ENCODE data around the gene SYNGR3. TPM values are rescaled to one million over a fixed set of nuclear protein-coding genes. Genes with fewer than 3 reads are reported as not detected.

SYNGR3 gene
- total and polyA plus RNA-seq, 2 of the 13 experiments (the other 11 are each of a cell fraction or from before 2014, with no cell fraction given): 0.97 to 5.7 TPM

DNA sequence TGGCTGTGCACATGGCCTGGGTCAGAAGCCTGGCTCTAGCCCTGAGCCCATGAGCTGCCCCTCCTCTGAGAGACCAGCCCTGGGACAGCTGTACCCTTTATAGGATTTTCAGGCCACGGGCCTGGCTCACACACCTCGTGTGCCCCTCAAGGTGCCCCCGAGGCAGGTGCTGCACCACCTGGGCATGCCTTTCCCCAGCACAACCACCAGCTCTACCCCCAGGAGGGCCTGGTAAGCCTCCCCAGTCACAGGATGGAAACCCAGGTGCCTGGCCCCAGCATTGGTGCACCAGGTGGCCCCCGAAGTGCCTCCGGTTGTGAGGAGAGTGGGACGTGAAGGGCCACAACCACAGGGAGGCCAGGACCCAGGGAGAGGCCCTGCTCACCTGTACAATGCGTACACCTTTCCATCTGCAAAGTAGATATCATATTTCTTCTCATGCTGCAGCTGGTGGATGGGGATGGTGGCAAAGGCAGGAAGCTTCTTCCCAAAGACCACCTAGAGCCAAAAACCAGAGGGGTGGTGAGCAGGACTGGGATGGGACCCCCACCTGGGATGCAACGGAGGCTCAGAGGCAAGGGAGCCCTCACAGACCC lies 13.6 kb downstream of the SYNGR3 start:
- Histone ChIP-seq H2AFZ (ENCODE audit: low read length) (no peak overlapping the region), H3K79me2 (ENCODE audit: insufficient read depth, low read length) (peaks cover 35% of the 10 kb centered on the region), H3K27ac (ENCODE audit: extremely low read length, insufficient read depth, low read length) (no peak overlapping the region), H3K4me3 (replicated peaks in 1 of 3; ENCODE audit: insufficient read depth in 1 of 3, low read depth in 2 of 3, low read length in 3 of 3) (no peak overlapping the region), H3K36me3 (replicated peaks in 1 of 2; ENCODE audit: control insufficient read depth in 1 of 2, insufficient read depth in 2 of 2, low read length in 2 of 2) (peaks cover 24 to 45% of the 10 kb centered on the region in 2 experiments), H3K27me3 (ENCODE audit: control insufficient read depth in 1 of 2, insufficient read depth in 2 of 2, low read length in 2 of 2) (no peaks in the 10 kb centered on the region), H4K20me1 (ENCODE audit: insufficient read depth, low read length) (peaks cover 15% of the 10 kb centered on the region; the same call in 1 of the 2 replicates), H3K4me2 (ENCODE audit: low read depth, low read length) (no peak overlapping the region), H3K4me1 (ENCODE audit: insufficient read depth, low read length) (peaks cover 40% of the 10 kb centered on the region), H3K9me3 (ENCODE audit: low read length) (no peaks in the 10 kb centered on the region), H3K9ac (ENCODE audit: insufficient read depth, low read depth, low read length) (no peak overlapping the region)
- no peak for DNase-seq (ENCODE audit: low spot score)
- intact Hi-C loops (cut with micrococcal nuclease; ENCODE audit: unreplicated experiment) (no loop called here), in situ Hi-C loops (cut with HindIII; ENCODE audit: extremely low pct_ligation_motif_present, low pct_unique_long_range_greater_than_20kb) (no loop called here)
- CTCF ChIA-PET (ENCODE audit: low intra/inter-chr PET ratio, low total read pairs): interaction anchor here (1.1 to 1.8 kb wide), 4 partner anchors 14 to 140 kb away, joined by 3 to 10 read pairs (median 6); partner anchors contain the start of gene SYNGR3
- WGBS (ENCODE audit: low lambda C conversion rate): 100% methylated on average over 1 of the region's 8 CpGs
- no peak for ATAC-seq
- POLR2A ChIA-PET: interaction anchor here (0.8 to 2.8 kb wide), 13 partner anchors 9 to 152 kb away, joined by 3 to 27 read pairs (median 5); partner anchors contain the start of genes GFER, NOXO1, NPW and NTHL1
- BruUV-seq (replicated peaks): no TSS peak
- FAIRE-seq: no peak
- no peak for TF ChIP-seq SAP130 (CRISPR knock-in tag; IDR thresholded peaks at IDR 0.05; ENCODE audit: low read depth)
- TF ChIP-seq ZNF329 (CRISPR knock-in tag; IDR thresholded peaks at IDR 0.05; ENCODE audit: low read depth): 0 out of 2 replicates have a peak, but pooled peaks have one; percentile 21
- TF ChIP-seq NRL (CRISPR knock-in tag; IDR thresholded peaks at IDR 0.05; ENCODE audit: borderline replicate concordance): 0 out of 2 replicates have a peak, but pooled peaks have one; percentile 6
- TF ChIP-seq, protein P1, sequence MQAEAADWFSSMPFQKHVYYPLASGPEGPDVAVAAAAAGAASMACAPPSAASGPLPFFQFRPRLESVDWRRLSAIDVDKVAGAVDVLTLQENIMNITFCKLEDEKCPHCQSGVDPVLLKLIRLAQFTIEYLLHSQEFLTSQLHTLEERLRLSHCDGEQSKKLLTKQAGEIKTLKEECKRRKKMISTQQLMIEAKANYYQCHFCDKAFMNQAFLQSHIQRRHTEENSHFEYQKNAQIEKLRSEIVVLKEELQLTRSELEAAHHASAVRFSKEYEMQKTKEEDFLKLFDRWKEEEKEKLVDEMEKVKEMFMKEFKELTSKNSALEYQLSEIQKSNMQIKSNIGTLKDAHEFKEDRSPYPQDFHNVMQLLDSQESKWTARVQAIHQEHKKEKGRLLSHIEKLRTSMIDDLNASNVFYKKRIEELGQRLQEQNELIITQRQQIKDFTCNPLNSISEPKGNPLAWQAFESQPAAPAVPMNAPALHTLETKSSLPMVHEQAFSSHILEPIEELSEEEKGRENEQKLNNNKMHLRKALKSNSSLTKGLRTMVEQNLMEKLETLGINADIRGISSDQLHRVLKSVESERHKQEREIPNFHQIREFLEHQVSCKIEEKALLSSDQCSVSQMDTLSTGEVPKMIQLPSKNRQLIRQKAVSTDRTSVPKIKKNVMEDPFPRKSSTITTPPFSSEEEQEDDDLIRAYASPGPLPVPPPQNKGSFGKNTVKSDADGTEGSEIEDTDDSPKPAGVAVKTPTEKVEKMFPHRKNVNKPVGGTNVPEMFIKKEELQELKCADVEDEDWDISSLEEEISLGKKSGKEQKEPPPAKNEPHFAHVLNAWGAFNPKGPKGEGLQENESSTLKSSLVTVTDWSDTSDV (CRISPR knock-in tag; IDR thresholded peaks at IDR 0.05): 0 out of 2 replicates have a peak, but pooled peaks have one; percentile 61
- TF ChIP-seq ZNF724P (CRISPR knock-in tag; IDR thresholded peaks at IDR 0.05; ENCODE audit: borderline replicate concordance): peak; percentile 44; the same call in 1 of the 2 replicates
- TF ChIP-seq NKX3-1 (CRISPR knock-in tag; IDR thresholded peaks at IDR 0.05): no peak
- 0 out of 2 replicates have a peak, but pooled peaks have one; percentile 2 for TF ChIP-seq CSRNP1 (CRISPR knock-in tag; IDR thresholded peaks at IDR 0.05)
- TF ChIP-seq ZNF781 (CRISPR knock-in tag; IDR thresholded peaks at IDR 0.05; ENCODE audit: borderline replicate concordance, not compliant biosample characterization): peak; percentile 31

All from HepG2 (cell line).